Measurements from ENCODE around the gene COL4A2.

Gene COL4A2

DNA sequence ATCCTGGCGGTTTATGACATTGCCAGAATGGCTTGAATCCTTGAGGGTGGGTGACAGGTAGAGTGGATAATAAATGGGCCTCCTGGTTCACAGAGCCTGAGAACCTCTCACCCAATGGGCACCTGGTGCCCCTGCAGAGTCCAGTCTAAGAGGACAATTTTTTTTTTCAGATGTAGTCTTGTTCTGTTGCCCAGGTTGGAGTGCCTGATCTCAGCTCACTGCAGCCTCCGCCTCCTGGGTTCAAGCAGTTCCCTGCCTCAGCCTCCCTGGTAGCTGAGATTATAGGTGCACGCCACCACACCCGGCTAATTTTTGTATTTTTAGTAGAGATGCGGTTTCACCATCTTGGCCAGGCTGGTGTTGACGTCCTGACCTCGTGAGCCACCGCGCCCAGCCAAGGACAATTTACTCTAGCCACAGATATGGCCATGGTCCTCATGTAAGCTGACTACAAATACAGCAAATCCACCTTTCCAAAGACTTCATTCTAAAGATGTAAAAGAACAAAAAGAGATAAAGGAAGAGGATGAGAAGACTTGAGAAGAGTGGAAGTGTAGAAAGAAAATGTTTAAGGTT, 33.0 kb downstream of the COL4A2 start:
- DNase-seq (ENCODE audit: low read depth in 2 of 2) = no peak

DNA sequence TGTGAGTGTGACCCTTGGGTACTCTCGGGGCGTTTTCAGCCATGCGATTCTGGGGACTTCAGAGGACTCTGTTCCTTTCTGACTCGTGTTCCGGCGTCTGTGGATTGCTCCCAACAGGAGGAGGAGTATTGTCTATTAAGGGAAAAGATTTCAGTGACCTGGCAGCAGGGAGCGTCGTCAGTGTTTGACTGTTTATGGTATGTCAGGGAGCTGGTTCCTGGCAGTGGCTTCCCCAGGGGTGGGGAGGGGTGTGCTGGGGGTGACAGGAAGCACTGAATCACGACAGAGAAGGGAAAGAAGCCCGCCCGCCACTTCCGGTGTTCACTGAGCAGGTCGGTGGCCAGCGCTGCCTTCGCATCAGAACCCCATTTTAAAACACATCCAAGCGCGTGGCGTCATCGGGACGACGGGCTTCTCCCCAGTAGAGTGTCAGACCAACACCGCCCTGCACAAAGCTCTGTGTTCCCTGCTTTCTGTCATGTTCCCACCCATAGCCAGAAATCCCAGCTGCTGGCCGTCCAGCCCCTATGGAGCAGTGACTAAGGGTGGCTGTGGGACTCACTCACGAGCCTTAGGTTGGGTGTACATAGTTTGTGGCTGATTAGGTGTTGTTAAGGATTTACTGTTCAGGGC, 33.8 kb downstream of the COL4A2 start:
- peak; percentile 14 to 30 for DNase-seq (ENCODE audit: low read depth in 2 of 2)

DNA sequence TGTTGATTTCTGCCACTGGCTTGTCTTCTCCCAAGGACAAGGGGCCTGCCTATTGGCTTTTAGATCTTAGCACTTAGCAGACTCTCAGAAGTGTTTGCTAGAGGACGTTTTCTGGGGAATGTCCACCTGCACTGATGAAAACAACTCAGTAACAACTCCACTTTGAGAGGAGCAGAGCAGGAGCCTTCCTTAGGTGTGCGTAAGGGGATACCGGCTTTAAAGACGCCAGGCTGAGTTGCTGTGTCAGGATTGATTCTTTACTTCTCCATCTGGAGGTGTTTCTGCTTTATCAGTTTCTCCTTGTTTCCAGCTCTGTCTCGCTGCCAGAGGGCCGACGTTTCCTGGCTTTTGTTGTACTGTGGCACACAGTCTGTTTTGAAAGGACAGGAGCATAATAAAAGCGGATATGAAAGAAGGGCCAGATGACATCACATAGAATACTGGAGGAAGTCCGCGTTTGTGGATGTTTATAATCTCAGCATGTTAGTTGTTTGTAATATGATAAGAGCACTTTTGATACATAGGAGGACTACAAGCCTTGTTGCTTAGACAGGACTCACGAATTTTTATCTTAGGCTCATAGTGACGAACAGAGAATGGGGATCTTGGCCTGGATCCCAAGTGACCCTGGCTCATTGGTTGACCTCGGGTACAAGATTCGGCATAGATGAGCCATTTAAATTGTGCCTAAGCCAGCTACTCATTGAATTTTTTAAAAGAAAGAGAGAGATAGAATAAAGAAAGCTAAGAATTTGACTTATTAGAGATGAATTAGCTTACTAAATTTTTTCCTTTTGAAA, 34.6 kb downstream of the COL4A2 start:
- no peak for DNase-seq (ENCODE audit: low read depth in 2 of 2)

DNA sequence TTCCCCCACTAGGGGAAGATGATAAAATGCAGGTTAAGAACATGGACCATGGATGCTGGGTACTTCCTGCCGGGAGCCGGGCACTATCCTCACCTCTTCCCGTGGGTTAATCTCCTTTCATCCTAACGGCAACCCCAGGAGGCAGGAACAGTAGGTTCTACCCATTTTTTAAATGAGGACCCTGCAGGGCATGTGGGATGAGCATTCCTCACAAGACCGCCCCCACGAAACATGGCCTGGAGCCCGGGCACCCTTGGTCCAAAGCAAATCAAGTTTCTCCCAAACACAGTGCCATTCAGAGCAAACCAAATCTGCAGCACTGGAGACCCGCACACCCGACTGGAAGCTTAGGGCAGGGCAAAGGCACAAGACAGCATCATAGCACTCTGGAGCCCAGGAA, 35.4 kb downstream of the COL4A2 start:
- DNase-seq (ENCODE audit: low read depth in 2 of 2) = no peak

DNA sequence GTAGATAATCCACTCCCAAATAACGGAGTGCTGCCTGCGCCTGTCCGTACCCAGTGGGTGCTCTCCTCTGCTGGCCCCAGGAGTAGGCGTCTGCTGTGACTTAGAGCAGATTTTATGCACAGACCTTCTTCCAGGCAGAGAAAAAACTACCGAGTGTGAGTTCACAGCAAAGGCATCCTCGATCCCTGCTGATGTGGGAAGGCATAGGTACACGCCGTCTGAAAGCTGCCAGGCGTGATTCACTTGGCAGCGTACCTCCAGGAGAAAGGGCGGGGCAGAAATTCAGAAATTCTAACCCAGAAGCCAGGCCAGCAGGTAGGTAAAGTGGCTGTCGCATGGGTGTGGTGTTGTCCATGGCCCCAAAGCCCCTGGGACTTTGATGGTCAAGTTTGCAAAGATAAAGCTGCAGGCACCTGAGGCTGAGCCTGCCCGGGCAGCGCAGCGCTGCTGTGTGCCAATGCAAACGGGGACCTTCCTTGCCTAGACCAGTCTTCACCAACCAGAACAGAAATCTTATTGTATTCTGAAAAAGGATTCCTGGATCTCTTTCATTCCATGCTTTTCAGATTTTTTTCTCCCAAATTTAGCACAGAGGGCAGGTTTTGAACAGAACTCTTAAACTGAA, 36.3 kb downstream of the COL4A2 start:
- DNase-seq (ENCODE audit: low read depth in 2 of 2) = no peak

DNA sequence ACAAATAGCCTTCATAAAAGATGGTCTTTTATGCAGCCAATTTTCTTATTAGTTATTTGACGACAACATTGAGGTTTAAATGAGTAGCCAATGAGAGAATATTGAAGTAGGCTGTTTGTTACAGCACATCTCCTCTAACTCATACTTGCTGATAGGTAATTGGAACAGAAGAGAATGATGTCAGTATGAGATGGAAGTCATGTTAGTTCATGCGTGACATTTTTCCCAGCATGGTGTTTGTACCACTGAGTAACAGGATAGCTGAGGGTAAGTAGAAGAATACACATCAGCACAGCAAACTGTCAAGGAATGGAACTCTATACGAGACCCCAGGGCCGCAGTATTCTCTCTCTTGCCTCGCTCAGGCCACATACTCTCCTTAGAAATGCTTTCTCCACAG, 37.2 kb downstream of the COL4A2 start:
- no peak for DNase-seq (ENCODE audit: low read depth in 2 of 2)

DNA sequence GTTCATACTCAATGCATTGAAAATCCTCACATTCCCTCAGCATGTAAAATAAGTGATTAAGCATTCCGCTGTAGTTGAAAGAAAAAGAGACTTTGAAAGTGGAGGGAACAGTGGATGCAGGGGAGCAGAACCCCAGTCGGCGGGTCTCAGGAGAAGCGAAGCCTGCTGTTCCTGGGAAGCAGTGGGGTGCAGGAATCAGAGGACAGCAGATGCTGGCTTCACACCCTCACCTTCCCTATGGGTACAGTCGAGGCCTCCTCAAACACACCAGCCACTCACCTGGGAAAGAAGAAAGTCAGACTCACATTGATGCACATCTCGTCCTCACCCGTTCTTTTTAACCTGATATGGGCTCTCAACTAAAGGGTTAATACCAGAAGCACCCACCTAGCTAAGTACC, 38.2 kb downstream of the COL4A2 start:
- DNase-seq (ENCODE audit: low read depth in 2 of 2) = no peak

DNA sequence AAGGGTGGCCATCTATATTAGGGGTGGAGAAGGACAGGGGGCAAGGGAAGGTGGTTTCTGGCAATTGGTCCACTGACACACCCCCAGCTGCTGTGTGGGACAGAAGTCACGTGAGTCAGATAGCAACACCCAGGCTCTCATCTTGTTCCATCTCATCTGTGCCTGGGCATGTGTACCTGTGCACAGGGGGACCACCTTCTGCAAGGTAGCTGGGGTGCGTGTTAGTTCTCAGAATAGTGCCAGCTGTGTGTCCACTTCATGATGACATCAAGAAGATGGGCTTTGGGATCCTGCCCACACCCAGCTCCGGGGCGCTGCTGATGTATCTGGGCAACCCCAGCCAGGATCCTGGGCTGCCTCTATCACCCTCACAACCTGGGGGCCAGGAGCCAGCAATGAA, 38.6 kb downstream of the COL4A2 start:
- DNase-seq (ENCODE audit: low read depth in 2 of 2) = no peak

DNA sequence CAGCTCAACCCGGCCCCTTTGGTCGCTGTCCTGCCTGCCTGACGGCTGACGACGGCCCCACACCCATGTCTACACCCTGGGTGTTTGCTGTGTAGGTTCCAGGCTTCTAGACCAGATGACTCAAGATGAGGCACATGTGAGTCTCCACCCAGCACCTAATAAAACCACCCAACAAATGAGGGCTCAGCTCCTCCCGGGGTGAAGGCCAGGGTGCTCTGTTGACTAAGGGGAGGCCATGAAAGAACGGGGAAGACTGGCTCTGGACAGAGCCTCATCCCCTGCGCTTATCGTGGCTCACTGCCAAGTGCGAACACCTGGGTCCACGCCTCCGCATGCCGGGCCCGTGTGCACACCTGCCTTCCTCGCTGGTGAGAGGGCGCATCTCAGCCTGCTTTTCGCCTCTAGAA, 39.6 kb downstream of the COL4A2 start:
- no peak for DNase-seq (ENCODE audit: low read depth in 2 of 2)

DNA sequence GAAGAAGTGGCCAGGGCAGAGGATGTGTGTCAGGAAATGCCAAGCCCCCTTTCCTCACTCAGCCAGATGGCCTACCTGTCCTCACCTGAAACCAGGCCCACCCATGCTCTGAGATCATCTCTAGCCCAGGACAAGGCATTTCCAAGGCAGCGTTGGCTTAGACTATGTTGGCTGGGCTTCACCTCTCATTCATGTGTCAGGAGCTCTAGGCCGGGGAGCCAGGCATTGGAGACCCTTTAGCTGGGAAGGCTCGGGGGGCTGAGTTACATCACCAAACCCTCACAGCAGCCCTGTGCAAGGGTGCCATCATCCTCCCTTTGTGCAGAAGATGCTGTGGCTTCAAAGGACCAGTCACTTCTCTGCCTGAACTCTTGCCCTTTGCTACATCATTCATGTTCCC, 40.0 kb downstream of the COL4A2 start:
- no peak for DNase-seq (ENCODE audit: low read depth in 2 of 2)

DNA sequence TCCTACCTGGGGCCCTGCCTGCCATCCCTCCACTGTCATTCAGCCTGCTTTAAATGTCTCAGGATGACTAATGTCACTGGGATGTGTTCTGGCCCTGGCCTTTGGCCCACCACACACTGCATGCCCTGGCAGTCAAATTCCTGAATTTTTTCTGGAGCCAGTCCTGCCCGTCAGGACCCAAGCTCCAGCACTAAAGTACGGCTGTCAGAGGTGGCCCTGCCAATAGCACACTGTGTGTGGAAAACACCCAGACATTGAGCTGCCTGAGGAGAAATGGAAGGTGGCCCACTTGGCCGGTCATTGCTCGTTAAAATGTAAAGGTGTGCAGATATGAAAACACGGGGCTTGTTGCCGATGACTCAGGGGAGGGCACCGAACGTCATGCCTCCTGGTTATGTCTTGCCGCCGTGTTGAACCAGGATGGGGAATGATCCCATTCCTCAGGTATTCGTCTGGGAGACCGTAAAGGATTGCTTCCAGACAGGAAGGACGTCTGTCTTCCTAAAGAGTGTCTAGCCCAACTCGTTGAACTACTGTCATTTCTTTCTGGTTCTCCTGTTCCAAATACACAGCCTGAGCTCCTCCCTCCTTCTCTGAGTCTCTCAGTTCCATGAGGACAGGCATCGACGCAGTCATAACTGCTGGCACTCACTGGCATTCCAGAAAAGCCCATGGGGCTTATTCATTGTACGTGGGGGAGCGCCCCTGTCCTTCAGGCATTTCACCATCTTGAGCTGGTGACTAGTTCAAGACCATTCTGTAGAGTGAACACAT, 40.6 kb downstream of the COL4A2 start:
- DNase-seq (ENCODE audit: low read depth in 2 of 2) = no peak

DNA sequence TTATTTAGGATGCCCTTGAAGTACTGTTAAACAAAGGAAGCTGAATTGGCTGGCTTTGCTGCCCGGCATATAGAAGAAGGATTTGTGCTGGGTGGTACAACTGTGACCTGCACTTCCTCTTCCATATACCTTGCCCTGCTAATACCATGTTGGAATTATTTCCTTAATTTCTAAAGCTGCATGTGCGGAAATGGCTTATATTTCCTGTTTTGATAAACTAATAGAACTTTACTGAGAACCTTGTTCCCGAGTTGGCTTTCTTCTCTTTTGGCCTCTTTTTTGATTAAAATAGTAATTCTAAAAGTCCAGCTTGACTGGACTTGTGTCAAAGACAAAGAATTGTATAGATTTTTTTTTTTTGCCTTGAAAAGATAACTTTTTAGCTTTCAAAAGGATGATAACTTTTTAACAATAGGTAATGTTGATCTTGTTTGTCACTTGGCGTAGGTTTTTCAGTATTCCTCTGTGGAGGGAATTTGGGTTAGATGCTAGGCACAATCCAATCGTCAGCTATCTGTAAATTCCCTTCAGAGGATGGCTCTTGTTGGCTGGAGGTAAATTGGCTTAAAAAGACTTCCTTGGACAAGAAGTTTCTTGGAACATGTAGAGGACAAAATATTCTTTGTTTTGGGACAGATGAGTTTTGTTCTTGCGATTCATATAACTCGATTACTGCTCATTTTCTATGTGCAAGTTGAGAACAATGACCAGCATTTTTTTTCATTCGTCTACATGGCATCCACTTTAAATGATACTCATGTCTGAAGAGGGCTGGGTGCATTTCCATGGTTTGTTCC, 41.4 kb downstream of the COL4A2 start:
- DNase-seq (ENCODE audit: low read depth in 2 of 2) = no peak

DNA sequence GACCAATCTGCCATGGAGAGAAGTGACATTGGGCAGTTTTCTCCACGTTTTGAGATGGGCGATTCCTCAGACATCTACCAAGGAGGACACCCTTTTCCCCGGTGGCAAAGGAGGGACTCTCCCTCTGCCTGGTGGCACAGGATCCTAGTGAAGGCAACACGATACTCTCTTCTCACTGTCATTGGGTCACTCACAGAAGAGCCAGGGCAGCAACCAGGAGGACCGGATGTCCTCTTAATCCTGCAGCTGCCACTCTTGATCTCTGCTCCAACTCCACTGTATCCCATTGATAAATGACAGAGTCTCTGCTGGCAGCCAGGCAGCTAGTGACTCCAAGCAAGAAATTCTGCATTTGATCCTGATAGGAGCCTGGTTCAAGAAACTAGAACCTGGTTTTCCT, 42.2 kb downstream of the COL4A2 start:
- no peak for DNase-seq (ENCODE audit: low read depth in 2 of 2)

DNA sequence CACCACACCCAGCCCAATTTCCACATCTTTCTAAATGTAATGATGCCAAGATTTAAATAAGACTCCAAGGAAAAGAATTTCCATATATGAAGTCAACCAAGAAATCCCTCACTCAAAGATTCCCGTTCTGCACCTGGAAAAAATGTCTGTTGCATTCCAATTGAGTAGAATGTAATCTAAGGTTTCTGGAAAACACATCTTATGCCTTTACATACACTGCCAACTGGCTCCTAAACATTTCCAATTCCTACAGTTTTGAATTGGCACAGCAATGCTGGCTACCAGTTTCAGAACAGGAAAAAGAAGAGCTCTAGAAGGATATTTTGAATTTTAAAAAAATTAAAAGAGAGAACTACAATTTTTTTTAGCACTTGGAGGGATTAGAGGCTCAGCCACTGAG, 43.0 kb downstream of the COL4A2 start:
- DNase-seq (ENCODE audit: low read depth in 2 of 2) = no peak

DNA sequence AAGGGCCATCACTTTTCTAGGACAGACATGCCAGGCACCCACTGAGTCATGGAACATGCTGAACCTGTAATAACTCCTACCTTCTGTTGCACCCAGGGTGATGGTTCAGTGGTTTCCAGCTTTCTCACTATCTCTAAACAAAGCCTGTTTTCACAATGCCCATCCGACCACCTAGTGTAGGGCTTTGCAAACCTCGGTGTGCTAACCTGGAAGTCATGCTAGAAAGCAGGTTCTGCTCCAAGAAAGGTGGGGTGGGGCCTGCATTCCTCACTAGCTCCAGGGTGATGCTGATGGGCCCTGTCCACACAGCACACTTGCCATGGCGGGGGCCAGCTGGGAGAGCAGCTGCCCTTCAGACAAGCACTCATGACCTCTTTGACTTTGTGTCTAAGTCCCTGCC, 43.4 kb downstream of the COL4A2 start:
- DNase-seq (ENCODE audit: low read depth in 2 of 2) = no peak

DNA sequence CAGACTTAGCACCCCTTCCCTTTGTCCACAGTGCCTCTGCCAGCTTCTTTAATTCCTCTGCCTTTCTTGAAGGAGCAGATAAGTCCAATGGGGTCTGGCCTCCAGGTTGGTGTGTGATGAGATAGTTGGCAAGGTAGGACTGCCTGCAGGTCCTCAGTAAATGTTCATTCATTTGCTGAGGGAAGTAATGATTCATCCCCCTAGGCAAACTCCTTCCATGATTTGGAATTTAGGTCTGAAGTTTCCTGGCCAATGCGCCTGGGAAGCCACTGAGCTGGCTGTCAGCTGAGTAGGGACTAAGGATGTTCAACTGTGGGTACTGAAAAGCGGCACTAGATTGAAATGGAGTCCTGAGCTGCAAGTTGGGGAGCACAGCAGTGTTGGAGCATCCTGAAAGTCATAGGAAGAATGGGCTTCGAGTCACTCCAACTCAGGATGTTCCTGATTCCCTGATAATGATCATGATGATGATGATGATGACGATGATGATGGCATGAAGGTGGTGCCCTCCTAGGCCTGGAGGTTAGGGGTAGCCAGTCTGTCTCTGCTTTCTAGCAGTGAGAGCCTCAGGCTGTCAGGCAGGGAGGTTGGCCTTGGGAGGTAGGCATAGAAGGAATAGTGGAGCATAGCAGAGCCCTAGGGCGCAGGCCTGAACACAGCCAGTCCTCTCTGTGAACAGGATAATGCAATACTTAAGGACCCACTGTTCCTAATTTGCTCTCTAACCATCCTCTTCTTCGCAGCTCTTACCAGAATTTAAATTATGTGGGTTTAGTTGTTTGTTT, 44.7 kb downstream of the COL4A2 start:
- no peak for DNase-seq (ENCODE audit: low read depth in 2 of 2)

DNA sequence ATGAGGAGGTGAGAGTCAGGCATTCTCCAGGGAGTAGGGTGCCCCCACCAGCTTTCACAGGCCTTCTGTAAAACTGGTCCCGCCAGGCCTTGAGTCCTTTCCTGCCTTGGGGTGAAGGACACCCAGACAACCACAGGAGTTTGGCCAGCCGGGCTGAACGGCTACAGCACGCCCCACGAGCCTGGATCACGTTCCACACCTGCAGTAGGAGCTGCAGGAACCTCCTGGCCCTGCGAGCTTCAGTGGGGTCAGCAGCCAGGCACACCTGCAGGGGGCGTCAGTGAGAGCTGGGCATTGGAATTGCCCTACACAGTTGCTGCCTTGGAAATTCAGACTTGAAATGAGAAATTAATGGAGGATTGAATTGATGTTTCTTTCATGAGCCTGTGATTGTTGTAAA, 45.7 kb downstream of the COL4A2 start:
- no peak for DNase-seq (ENCODE audit: low read depth in 2 of 2)

DNA sequence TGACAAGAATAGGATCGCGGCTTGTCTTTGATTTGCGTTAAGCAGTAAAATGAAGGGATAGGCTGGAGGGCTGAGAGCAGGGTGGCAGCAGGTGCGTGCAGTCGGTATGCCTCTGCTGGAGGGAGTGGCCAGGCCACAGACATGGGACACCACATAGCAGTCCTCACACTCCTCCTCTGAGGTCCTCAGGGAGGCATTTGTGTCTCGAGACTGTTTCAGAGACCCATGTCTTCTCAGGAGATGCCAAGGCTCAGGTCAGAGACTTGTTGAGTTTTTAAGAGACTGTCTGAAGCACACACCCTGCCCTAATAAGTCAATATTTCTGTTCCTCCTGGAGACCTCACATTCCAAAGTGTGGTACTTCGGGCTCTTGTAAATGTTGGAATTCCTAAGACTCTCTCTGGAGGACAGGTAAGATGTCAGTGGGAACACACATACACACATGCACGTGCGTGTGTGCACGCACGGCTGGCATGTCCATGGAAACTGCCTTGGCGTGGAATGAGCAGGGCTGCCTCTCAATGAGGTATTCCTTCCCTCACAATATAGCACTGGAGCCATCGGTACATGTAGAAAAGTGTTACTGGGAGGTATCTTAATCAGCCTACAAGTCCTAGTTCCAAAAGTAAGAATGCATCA, 46.4 kb downstream of the COL4A2 start:
- DNase-seq (ENCODE audit: low read depth in 2 of 2) = no peak

DNA sequence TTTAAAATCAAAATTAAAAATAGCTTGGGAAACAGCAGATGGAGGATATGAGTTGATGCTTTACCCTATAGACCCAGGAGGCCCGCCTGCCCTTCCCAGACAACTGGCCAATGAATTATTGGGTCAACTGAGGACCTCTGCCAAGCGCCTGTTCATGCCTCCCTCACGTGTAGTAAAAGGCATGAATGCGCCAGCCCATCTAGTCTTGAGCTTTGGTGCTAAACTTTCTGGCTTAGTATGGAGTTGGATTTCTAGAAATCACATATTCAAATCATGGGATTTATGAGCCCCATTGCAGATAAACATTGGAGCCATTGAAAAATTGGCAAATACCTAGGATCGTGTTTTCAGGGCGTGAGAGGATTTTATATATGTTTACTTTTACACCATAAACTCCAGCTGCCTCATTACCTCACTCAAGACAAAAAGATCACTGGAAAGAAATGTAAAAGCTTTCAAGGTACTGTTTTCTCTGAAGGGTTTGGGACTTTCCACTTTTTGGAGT, 47.1 kb downstream of the COL4A2 start:
- DNase-seq (ENCODE audit: low read depth in 2 of 2) = no peak
